Breast epithelium (tissue), 3 donors: ENCODE results near the gene TLX3.

Experiments used
- CTCF ChIP-seq, 3 donors: fragments of 450-650 bp; IDR thresholded peaks; one replicate each; pipeline ENCODE4 v1.5.1; 2016 to 2017; ENCODE audit warnings: antibody characterized with exemption in 3 of 3, mild to moderate bottlenecking in 3 of 3, moderate library complexity in 3 of 3
- POLR2AphosphoS5 ChIP-seq, 3 donors: sonication (generic); formaldehyde crosslinking; IDR thresholded peaks; one replicate each; pipeline ENCODE4 v1.6.1; 2017; ENCODE audit warnings: antibody characterized with exemption in 3 of 3

- no peak for TF ChIP-seq CTCF (IDR thresholded peaks at IDR 0.05)
- no peak for TF ChIP-seq POLR2AphosphoS5 (IDR thresholded peaks at IDR 0.05)
Measured at GRCh38 chr5:171310212-171310818, 1.3 kb downstream of the TLX3 start.
